ENCODE results near the gene PALM. TPM values are rescaled to one million over a fixed set of nuclear protein-coding genes. Genes with fewer than 3 reads are reported as not detected.

The PALM gene
- total RNA-seq, 4 donors from 2014 or later, result 7.5 to 33.8 (median 21.6) TPM

- Histone ChIP-seq H3K9me3 (peaks cover 0 to 11% (median 0%) of the 10 kb centered on the region in 4 donors), H3K27ac (no peak overlapping the region), H3K4me1 (peaks cover 0 to 37% (median 1%) of the 10 kb centered on the region in 4 donors), H3K36me3 (no peaks in the 10 kb centered on the region), H3K27me3 (no peaks in the 10 kb centered on the region), H3K4me3 (no peak overlapping the region)
- no peak for DNase-seq
- TF ChIP-seq POLR2A (IDR thresholded peaks at IDR 0.05), result no peak
- TF ChIP-seq, protein P1, sequence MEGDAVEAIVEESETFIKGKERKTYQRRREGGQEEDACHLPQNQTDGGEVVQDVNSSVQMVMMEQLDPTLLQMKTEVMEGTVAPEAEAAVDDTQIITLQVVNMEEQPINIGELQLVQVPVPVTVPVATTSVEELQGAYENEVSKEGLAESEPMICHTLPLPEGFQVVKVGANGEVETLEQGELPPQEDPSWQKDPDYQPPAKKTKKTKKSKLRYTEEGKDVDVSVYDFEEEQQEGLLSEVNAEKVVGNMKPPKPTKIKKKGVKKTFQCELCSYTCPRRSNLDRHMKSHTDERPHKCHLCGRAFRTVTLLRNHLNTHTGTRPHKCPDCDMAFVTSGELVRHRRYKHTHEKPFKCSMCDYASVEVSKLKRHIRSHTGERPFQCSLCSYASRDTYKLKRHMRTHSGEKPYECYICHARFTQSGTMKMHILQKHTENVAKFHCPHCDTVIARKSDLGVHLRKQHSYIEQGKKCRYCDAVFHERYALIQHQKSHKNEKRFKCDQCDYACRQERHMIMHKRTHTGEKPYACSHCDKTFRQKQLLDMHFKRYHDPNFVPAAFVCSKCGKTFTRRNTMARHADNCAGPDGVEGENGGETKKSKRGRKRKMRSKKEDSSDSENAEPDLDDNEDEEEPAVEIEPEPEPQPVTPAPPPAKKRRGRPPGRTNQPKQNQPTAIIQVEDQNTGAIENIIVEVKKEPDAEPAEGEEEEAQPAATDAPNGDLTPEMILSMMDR (IDR thresholded peaks at IDR 0.05), result no peak
These were observed 37.6 kb downstream of the PALM start for GRCh38 chr19:746208-746819.

DNA sequence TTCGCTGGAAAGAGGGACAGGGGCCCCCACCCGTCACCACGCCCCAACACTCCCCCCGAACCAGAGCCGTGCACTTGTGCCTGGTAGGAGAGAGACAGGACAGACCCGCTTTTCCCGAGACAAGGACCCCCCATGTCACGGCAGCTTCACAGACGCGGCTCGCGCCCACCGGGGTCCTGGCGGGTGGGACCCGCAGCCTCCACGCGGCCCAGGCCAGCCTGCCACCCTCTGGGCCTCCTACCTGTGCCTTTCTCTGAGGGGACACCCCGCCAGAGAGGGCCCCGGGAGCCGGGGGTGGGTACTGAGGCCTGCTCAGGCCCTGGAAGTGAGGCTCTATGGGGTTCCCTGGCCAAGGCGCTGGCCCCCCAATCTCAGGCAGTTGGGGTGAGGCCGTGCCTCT is 38.2 kb downstream of the PALM start:
- Histone ChIP-seq H3K36me3 (no peaks in the 10 kb centered on the region), H3K4me1 (peaks cover 0 to 37% (median 1%) of the 10 kb centered on the region in 4 donors), H3K4me3 (no peak overlapping the region), H3K9me3 (peaks cover 0 to 11% (median 0%) of the 10 kb centered on the region in 4 donors), H3K27me3 (no peaks in the 10 kb centered on the region), H3K27ac (peak overlapping the region in 1 of 4 donors; percentile 98)
- no peak for TF ChIP-seq POLR2A (IDR thresholded peaks at IDR 0.05)
- TF ChIP-seq, protein P1 (IDR thresholded peaks at IDR 0.05), result no peak
- DNase-seq, result no peak

GRCh38 chr19:747432-748273 is 38.9 kb downstream of the PALM start:
- TF ChIP-seq, protein P1 (IDR thresholded peaks at IDR 0.05), result no peak
- TF ChIP-seq POLR2A (IDR thresholded peaks at IDR 0.05), result no peak
- H3K27ac ChIP-seq, result peak overlapping the region in 3 of 4 donors; percentile 98 to 99 (median 98)
- H3K4me3 ChIP-seq, result peak overlapping the region in 2 of 4 donors; percentile 58 to 63

GRCh38 chr19:748274-748598 is 39.5 kb downstream of the PALM start:
- TF ChIP-seq, protein P1 (IDR thresholded peaks at IDR 0.05), result no peak
- TF ChIP-seq POLR2A (IDR thresholded peaks at IDR 0.05), result peak; percentile 95 to 100
- H3K4me3 ChIP-seq, result peak overlapping the region in 3 of 4 donors; percentile 32 to 63 (median 58)
- peaks cover 0 to 11% (median 0%) of the 10 kb centered on the region in 4 donors for H3K9me3 ChIP-seq
- peak in 2 of 3 donors; percentile 89 to 93 for DNase-seq
- H3K36me3 ChIP-seq, result no peaks in the 10 kb centered on the region
- H3K4me1 ChIP-seq, result peaks cover 0 to 29% (median 0%) of the 10 kb centered on the region in 4 donors
- no peaks in the 10 kb centered on the region for H3K27me3 ChIP-seq
- H3K27ac ChIP-seq, result peak overlapping the region in 3 of 4 donors; percentile 98 to 99 (median 98)

More at GRCh38 chr19:747432-748273, 38.9 kb downstream of the PALM start:
- H3K4me1 ChIP-seq, result peaks cover 0 to 35% (median under 1%) of the 10 kb centered on the region in 4 donors
- DNase-seq, result no peak
- H3K9me3 ChIP-seq, result peaks cover 0 to 11% (median 0%) of the 10 kb centered on the region in 4 donors
- H3K36me3 ChIP-seq, result no peaks in the 10 kb centered on the region
- no peaks in the 10 kb centered on the region for H3K27me3 ChIP-seq

DNA sequence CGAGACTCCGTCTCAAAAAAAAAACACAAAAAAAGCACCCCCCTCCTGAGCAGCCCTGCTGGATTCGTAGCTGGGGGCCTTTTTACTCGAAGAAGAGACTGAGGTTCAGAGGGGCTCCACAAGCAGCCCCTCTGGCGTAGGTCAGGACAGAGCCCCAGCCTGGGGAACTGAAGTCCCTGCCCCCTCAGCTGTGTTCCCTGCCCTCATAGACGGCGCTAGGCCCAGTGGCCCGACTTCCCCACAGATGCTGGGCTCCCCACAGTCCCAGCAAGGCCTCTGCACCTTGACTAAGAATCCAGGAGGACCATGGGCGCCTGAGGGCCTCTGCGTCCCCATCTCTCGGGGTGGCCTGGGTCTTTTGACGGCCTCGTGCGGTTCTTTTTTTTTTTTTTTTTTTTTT is 41.1 kb downstream of the PALM start:
- no peaks in the 10 kb centered on the region for H3K27me3 ChIP-seq
- H3K36me3 ChIP-seq, result no peaks in the 10 kb centered on the region
- H3K27ac ChIP-seq, result peak overlapping the region in 3 of 4 donors; percentile 98 to 99 (median 98)
- H3K4me3 ChIP-seq, result peak overlapping the region in 2 of 4 donors; percentile 58 to 63
- no peak for DNase-seq
- no peak for TF ChIP-seq POLR2A (IDR thresholded peaks at IDR 0.05)
- TF ChIP-seq, protein P1 (IDR thresholded peaks at IDR 0.05), result no peak
- peaks cover 0 to 29% (median 0%) of the 10 kb centered on the region in 4 donors for H3K4me1 ChIP-seq
- H3K9me3 ChIP-seq, result peaks cover 0 to 11% (median 0%) of the 10 kb centered on the region in 4 donors
